EL (cell line): ENCODE results near the gene SLC15A3.
A peak's percentile ranks its signal among the peaks of the same experiment; 100 is the strongest.
"Not testable (repeated sequence)": the region's sequence is repeated elsewhere in the genome, so short reads cannot be mapped to it uniquely, and the experiment has no call there.

Experiments used
- DNase-seq: peaks from one replicate; pipeline ENCODE4 v3.0.0-alpha.2; 2016

SLC15A3 gene

GRCh38 chr11:60974316-60974715 is 22.3 kb upstream of the SLC15A3 start:
- DNase-seq: not testable (repeated sequence)

- DNase-seq: no peak
These were observed 21.7 kb upstream of the SLC15A3 start for GRCh38 chr11:60973699-60974098.

- DNase-seq: no peak
These were observed 20.4 kb upstream of the SLC15A3 start for GRCh38 chr11:60972182-60973030.

GRCh38 chr11:60971520-60971919 is 19.5 kb upstream of the SLC15A3 start, which contains the start of gene CD6:
Gene CD6, plus strand, starts transcription at chr11:60971680. Its CDS starts 186 bp downstream, at chr11:60971866.
- DNase-seq: no peak

GRCh38 chr11:60970890-60971289 is 18.9 kb upstream of the SLC15A3 start:
- no peak for DNase-seq

- DNase-seq: peak; percentile 44
These were observed 18.4 kb upstream of the SLC15A3 start for GRCh38 chr11:60970369-60970774.

- DNase-seq: no peak
These were observed 16.2 kb upstream of the SLC15A3 start for GRCh38 chr11:60968223-60968622.

GRCh38 chr11:60966890-60967289 is 14.9 kb upstream of the SLC15A3 start:
- no peak for DNase-seq

GRCh38 chr11:60964801-60965200 is 12.8 kb upstream of the SLC15A3 start:
- no peak for DNase-seq

- no peak for DNase-seq
These were observed 8.4 kb upstream of the SLC15A3 start for GRCh38 chr11:60960405-60960804.

GRCh38 chr11:60959431-60959830 is 7.5 kb upstream of the SLC15A3 start:
- peak; percentile 79 for DNase-seq

- peak; percentile 59 for DNase-seq
These were observed 5.2 kb upstream of the SLC15A3 start for GRCh38 chr11:60957188-60957587.

- no peak for DNase-seq
These were observed 3.6 kb upstream of the SLC15A3 start for GRCh38 chr11:60955571-60955970.

- no peak for DNase-seq
These were observed 2.4 kb upstream of the SLC15A3 start for GRCh38 chr11:60954421-60954820.

GRCh38 chr11:60953781-60954180 is 1.8 kb upstream of the SLC15A3 start:
- peak; percentile 28 for DNase-seq

- no peak for DNase-seq
These were observed 780 bp upstream of the SLC15A3 start for GRCh38 chr11:60952742-60953170.

GRCh38 chr11:60951606-60951903 is 421 bp downstream of the SLC15A3 start:
- DNase-seq: peak; percentile 40

GRCh38 chr11:60950933-60951605 is 907 bp downstream of the SLC15A3 start:
- peak; percentile 26 for DNase-seq

- peak; percentile 28 for DNase-seq
These were observed 2.0 kb downstream of the SLC15A3 start for GRCh38 chr11:60950024-60950423.

GRCh38 chr11:60948250-60948649 is 3.7 kb downstream of the SLC15A3 start:
- DNase-seq: no peak

- DNase-seq: no peak
These were observed 4.3 kb downstream of the SLC15A3 start for GRCh38 chr11:60947700-60948099.

GRCh38 chr11:60946601-60947264 is 5.2 kb downstream of the SLC15A3 start:
- DNase-seq: no peak

- no peak for DNase-seq
These were observed 6.7 kb downstream of the SLC15A3 start for GRCh38 chr11:60945295-60945667.
